Lower lobe of right lung (tissue), 2 donors: Measurements from ENCODE around the gene ARMC6. TPM values are rescaled to one million over a fixed set of nuclear protein-coding genes. Genes with fewer than 3 reads are reported as not detected.
"Not testable (repeated sequence)": the region's sequence is repeated elsewhere in the genome, so short reads cannot be mapped to it uniquely, and the experiment has no call there.

Source experiments
- ATAC-seq, 2 donors: fragments of 200-7000 bp; cut with Tn5 transposase; one replicate each; pipeline ENCODE4 v1.9.1; 2020 to 2022; ENCODE audit warnings: mild to moderate bottlenecking in 2 of 2, moderate library complexity in 2 of 2
- DNase-seq: peaks from one replicate; pipeline ENCODE4 v3.0.0-alpha.2; 2020
- H3K27ac ChIP-seq: fragments of 200-600 bp; one replicate; pipeline ENCODE4 v1.8.0; 2022
- H3K27me3 ChIP-seq: fragments of 200-600 bp; one replicate; pipeline ENCODE4 v1.8.0; 2022; ENCODE audit warnings: low read depth
- H3K36me3 ChIP-seq: fragments of 200-600 bp; one replicate; pipeline ENCODE4 v1.8.0; 2022; ENCODE audit warnings: mild to moderate bottlenecking
- H3K4me1 ChIP-seq: fragments of 200-600 bp; one replicate; pipeline ENCODE4 v1.8.0; 2022
- H3K4me3 ChIP-seq: fragments of 200-600 bp; one replicate; pipeline ENCODE4 v1.8.0; 2022; ENCODE audit warnings: mild to moderate bottlenecking
- H3K9me3 ChIP-seq: fragments of 200-600 bp; one replicate; pipeline ENCODE4 v1.8.0; 2022
- intact Hi-C: fragments of 100-400 bp; cut with DNase I; formaldehyde crosslinking; loops from one replicate; pipeline ENCODE4 v1.11.0; 2022
- total RNA-seq: library from RNA; stranded (reverse); fragmentation: NEBNext Ultra II Directional; extraction: Animal tissue kit (Norgen Biotek cat#: 25700); gene quantifications from one replicate; pipeline ENCODE4 v1.2.1, GENCODE V29; 2021
- TF ChIP-seq, protein P1 (sequence below): fragments of 200-600 bp; IDR thresholded peaks from one replicate; pipeline ENCODE4 v1.8.0; 2022; ENCODE audit warnings: antibody characterized with exemption, mild to moderate bottlenecking
- donor health status: DM: no; HTN: yes; CAD: no; lungs with severe emphysema.

ARMC6 gene
- total RNA-seq, 1 donor from 2014 or later, result 20.2 TPM

GRCh38 chr19:19106056-19106551, 72.7 kb downstream of the ARMC6 start:
- intact Hi-C loops, result no loop called here
- H3K36me3 ChIP-seq, result peaks cover 1% of the 10 kb centered on the region
- H3K27me3 ChIP-seq, result no peaks in the 10 kb centered on the region
- DNase-seq (no peak), ATAC-seq (peak in 1 of 2 donors; percentile 5)
- TF ChIP-seq, protein P1, sequence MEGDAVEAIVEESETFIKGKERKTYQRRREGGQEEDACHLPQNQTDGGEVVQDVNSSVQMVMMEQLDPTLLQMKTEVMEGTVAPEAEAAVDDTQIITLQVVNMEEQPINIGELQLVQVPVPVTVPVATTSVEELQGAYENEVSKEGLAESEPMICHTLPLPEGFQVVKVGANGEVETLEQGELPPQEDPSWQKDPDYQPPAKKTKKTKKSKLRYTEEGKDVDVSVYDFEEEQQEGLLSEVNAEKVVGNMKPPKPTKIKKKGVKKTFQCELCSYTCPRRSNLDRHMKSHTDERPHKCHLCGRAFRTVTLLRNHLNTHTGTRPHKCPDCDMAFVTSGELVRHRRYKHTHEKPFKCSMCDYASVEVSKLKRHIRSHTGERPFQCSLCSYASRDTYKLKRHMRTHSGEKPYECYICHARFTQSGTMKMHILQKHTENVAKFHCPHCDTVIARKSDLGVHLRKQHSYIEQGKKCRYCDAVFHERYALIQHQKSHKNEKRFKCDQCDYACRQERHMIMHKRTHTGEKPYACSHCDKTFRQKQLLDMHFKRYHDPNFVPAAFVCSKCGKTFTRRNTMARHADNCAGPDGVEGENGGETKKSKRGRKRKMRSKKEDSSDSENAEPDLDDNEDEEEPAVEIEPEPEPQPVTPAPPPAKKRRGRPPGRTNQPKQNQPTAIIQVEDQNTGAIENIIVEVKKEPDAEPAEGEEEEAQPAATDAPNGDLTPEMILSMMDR, result no peak
- no peaks in the 10 kb centered on the region for H3K9me3 ChIP-seq
- H3K4me1 ChIP-seq, result peaks cover 6% of the 10 kb centered on the region
- no peak overlapping the region for H3K27ac ChIP-seq
- H3K4me3 ChIP-seq, result peak overlapping the region; percentile 40

GRCh38 chr19:19106938-19107337, 73.5 kb downstream of the ARMC6 start:
- H3K27ac ChIP-seq, H3K9me3 ChIP-seq, DNase-seq, H3K27me3 ChIP-seq, H3K4me1 ChIP-seq, H3K4me3 ChIP-seq, ATAC-seq, intact Hi-C loops, H3K36me3 ChIP-seq: not testable (repeated sequence)

- intact Hi-C loops, result no loop called here
- H3K27me3 ChIP-seq, result no peaks in the 10 kb centered on the region
- DNase-seq (no peak), ATAC-seq (no peak)
- H3K9me3 ChIP-seq, result no peaks in the 10 kb centered on the region
- H3K27ac ChIP-seq, result no peak overlapping the region
- no peaks in the 10 kb centered on the region for H3K36me3 ChIP-seq
- H3K4me3 ChIP-seq, result no peak overlapping the region
- TF ChIP-seq, protein P1, result no peak
- peaks cover 6% of the 10 kb centered on the region for H3K4me1 ChIP-seq
Measured at GRCh38 chr19:19107654-19108053, 74.3 kb downstream of the ARMC6 start.

Other genes starting within 250 kb of the ARMC6 start
- 2.3 TPM for gene COMP, start 242.3 kb upstream of the ARMC6 start, total RNA-seq
- 75.8 TPM for gene UPF1, start 201.6 kb upstream of the ARMC6 start, total RNA-seq
- not detected for gene CERS1, start 137.4 kb upstream of the ARMC6 start, total RNA-seq
- 145 TPM for gene COPE, start 114.2 kb upstream of the ARMC6 start, total RNA-seq
- 32.2 TPM for gene DDX49, start 113.9 kb upstream of the ARMC6 start, total RNA-seq
- 20.5 TPM for gene HOMER3, start 92.4 kb upstream of the ARMC6 start, total RNA-seq
- gene SUGP2, start 86 bp upstream of the ARMC6 start, total RNA-seq, result 72.6 TPM
- gene SLC25A42, start 30.4 kb downstream of the ARMC6 start, total RNA-seq, result 16.3 TPM
- 28.1 TPM for gene TMEM161A, start 104.9 kb downstream of the ARMC6 start, total RNA-seq
- 2.7 TPM for gene MEF2B, start 136.7 kb downstream of the ARMC6 start, total RNA-seq
- 29.4 TPM for gene BORCS8, start 158.5 kb downstream of the ARMC6 start, total RNA-seq
- gene RFXANK, start 158.7 kb downstream of the ARMC6 start, total RNA-seq, result 67.0 TPM
- 12.9 TPM for gene NR2C2AP, start 169.8 kb downstream of the ARMC6 start, total RNA-seq
- not detected for gene NCAN, start 178.4 kb downstream of the ARMC6 start, total RNA-seq
- 0.65 TPM for gene TM6SF2, start 239.7 kb downstream of the ARMC6 start, total RNA-seq